Coronary artery (tissue), 2 donors: Measurements from ENCODE around the gene RACK1.

ENCODE experiments used
- DNase-seq: peaks from one replicate; pipeline ENCODE4 v3.0.0-alpha.2; 2017; ENCODE audit warnings: low spot score
- H3K27ac ChIP-seq, 2 donors: fragments of 200-600 bp; sonication (generic); one replicate each; pipeline ENCODE4 v1.5.1; 2016 to 2019
- H3K4me3 ChIP-seq: fragments of 200-600 bp; sonication (generic); 2 replicates; pipeline ENCODE4 v1.5.1; 2016; ENCODE audit warnings: mild to moderate bottlenecking, moderate library complexity
- TF ChIP-seq, protein P1 (sequence below): fragments of 200-600 bp; sonication (generic); IDR thresholded peaks from one replicate; pipeline ENCODE4 v1.5.1; 2019; ENCODE audit warnings: antibody characterized with exemption

Gene RACK1

DNA sequence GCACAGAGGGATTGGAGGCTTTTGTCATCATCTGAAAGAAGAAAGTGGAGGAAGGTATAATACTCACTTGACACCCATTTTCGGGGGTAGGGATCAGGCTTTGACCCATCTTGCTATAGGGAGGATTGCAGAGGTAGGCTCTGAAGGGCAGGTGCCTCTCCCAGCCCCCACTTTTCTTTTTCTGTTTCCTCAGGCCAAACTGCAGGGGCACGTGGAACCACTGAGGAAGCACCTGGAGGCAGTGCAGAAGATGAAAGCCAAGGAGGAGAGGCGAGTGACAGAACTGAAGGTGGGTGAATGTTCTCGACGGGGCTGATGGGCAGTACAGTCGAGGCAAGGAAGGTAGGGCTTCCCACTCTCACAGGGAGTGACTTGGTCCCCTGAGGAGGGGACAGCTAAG is 13.2 kb downstream of the RACK1 start:
- no peak for DNase-seq
- TF ChIP-seq, protein P1, sequence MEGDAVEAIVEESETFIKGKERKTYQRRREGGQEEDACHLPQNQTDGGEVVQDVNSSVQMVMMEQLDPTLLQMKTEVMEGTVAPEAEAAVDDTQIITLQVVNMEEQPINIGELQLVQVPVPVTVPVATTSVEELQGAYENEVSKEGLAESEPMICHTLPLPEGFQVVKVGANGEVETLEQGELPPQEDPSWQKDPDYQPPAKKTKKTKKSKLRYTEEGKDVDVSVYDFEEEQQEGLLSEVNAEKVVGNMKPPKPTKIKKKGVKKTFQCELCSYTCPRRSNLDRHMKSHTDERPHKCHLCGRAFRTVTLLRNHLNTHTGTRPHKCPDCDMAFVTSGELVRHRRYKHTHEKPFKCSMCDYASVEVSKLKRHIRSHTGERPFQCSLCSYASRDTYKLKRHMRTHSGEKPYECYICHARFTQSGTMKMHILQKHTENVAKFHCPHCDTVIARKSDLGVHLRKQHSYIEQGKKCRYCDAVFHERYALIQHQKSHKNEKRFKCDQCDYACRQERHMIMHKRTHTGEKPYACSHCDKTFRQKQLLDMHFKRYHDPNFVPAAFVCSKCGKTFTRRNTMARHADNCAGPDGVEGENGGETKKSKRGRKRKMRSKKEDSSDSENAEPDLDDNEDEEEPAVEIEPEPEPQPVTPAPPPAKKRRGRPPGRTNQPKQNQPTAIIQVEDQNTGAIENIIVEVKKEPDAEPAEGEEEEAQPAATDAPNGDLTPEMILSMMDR, result no peak
- H3K4me3 ChIP-seq, result no peak overlapping the region
- no peak overlapping the region for H3K27ac ChIP-seq

DNA sequence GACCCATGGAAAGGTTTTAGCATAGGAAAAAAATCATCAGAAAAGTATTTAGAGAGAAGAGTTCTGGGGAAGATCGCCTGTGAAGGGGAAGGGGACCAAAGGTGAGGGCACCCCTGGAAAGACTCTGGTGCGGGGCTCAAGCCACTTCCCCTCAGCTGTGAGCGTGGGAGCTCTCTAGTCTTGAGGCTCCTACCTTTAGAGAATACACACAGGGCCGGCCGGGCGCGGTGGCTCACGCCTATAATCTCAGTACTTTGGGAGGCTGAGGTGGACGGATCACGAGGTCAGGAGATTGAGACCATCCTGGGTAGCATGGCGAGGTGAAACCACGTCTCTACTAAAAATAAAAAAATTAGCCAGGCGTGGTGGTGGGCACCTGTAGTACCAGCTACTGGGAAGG is 13.7 kb downstream of the RACK1 start:
- Histone ChIP-seq H3K27ac (no peak overlapping the region), H3K4me3 (no peak overlapping the region)
- DNase-seq, result no peak
- TF ChIP-seq, protein P1, result no peak

DNA sequence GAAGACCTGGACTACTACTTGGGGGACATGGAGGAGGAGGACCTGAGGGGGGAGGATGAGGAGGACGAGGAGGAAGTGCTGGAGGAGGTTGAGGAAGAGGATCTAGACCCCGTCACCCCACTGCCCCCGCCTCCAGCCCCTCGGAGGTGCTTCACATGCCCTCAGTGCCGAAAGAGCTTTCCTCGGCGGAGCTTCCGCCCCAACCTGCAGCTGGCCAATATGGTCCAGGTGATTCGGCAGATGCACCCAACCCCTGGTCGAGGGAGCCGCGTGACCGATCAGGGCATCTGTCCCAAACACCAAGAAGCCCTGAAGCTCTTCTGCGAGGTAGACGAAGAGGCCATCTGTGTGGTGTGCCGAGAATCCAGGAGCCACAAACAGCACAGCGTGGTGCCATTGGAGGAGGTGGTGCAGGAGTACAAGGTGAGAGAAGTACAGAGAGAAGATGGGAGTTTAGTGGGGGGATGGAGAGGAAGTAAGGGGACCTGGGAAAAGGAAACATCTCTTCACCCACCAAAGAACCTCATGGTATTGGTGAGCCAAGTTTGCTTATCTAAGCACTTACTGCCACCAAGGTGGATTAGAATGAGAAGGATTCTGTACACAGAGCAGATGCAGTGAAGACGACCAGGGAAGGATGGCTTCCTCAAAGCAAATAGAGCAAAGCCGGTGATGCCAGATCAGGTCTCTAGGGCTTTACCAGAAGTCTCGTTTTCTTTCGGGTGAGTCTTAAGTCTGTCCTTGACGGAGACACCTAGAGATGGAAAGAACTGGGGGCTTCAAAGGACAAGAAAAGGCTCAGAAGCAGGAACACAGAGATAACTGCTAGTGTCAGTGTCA is 19.1 kb downstream of the RACK1 start:
- no peak for DNase-seq
- Histone ChIP-seq H3K4me3 (peak overlapping the region; percentile 99), H3K27ac (peak overlapping the region in 1 of 2 donors; percentile 96)
- TF ChIP-seq, protein P1, result no peak

DNA sequence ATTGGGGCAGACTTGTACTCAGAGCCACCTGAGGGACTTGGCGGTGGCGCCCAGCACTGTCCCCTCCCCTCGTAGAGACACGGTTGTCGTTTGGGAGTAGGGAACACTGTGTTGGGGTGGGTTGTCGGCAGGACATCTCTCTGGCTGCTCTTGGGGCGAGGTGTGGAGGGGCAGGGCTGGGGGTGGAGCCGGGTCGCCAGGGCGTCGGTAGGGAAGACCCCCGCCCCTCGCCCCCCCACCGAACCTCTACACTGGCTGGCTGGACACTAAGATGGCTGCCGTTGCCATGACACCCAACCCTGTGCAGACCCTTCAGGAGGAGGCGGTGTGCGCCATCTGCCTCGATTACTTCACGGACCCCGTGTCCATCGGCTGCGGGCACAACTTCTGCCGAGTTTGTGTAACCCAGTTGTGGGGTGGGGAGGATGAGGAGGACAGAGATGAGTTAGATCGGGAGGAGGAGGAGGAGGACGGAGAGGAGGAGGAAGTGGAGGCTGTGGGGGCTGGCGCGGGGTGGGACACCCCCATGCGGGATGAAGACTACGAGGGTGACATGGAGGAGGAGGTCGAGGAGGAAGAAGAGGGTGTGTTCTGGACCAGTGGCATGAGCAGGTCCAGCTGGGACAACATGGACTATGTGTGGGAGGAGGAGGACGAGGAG is 19.8 kb downstream of the RACK1 start:
- TF ChIP-seq, protein P1, result no peak
- peak overlapping the region; percentile 93 to 96 for H3K27ac ChIP-seq
- peak; percentile 86 for DNase-seq
- peak overlapping the region; percentile 99 for H3K4me3 ChIP-seq

DNA sequence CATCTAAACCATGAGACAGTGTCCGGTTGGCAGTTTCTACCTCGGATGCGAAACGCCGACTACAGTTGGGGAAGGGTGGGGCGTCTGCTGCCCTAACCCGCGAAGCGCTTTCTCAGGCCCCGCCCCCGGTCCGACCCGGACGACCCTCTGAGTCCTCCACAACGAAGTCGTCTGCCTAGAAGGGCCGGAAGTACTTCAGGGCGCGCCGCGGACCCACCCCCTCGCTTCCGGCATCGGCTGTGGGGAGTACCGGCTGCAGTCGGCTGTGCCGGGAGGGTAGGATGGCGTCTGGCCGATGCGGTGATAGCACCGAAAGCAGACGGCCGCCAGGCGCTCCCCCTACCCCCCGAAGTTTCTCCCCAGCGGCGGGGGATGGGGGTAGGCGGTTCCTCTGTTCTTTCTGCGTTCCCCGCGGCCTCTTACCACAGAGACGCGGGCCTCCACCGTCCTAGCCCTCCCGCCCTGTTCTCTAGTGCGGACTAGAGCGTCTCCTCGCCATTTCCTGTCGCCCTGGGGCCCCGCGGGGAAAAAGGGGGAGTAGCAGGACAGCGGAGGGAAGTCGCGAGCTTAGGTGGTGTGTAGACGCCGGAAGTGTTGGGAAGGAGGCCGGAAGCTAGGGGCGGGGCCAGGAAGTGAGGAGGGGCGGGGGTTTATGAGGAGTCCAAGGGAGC is 20.5 kb downstream of the RACK1 start, which contains the start of gene TRIM41:
TSS of gene TRIM41 (plus strand) at position 224 of the 671 bp plus-strand sequence. CDS start 719 bp downstream, outside the sequence.
- peak within 1 kb of the TSS; percentile 93 to 96 for H3K27ac ChIP-seq
- DNase-seq, result peak; percentile 100
- TF ChIP-seq, protein P1, result no peak
- peak within 1 kb of the TSS; percentile 99 for H3K4me3 ChIP-seq

DNA sequence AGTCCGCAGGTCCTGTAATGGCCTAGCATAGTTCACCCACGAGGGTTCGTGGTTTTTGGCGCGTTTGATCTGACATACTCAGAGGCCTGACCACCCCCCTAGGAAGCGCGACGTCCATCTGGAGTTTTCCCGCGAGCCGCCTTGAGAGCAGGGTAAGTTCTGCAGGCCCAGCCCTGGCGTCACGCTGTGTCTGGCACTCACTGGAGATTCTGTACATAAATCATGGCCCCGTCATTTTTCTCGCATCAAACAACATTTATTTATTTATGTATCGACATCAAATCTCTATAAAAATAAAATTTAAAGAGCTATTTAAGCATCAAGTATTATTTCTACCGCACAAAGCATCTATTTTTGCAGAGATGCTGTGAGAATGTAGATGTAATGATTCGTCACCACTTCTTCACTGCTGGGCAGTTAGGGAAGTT is 21.1 kb downstream of the RACK1 start:
- peak overlapping the region; percentile 99 for H3K4me3 ChIP-seq
- peak overlapping the region; percentile 93 to 96 for H3K27ac ChIP-seq
- DNase-seq, result no peak
- TF ChIP-seq, protein P1, result no peak
